Keratinocyte (primary cell): ENCODE results near the gene SARNP. TPM values are rescaled to one million over a fixed set of nuclear protein-coding genes. Genes with fewer than 3 reads are reported as not detected.

Source experiments
- DNase-seq: peaks from one replicate; pipeline ENCODE4 v3.0.0-alpha.2; 2011; ENCODE audit warnings: low read depth, missing footprints, low spot score
- FAIRE-seq: peaks from 2 replicates; lab custom pipeline; 2011; peaks lifted over from hg19 to GRCh38; lab: Jason Lieb, UNC
- H2AFZ ChIP-seq: 2 replicates; pipeline ENCODE4 v1.6.0; 2012; ENCODE audit warnings: low read length, control low read depth, inconsistent platforms; ENCODE audit not compliant: control insufficient read depth
- H3K27ac ChIP-seq: 2 replicates; pipeline ENCODE4 v1.5.1; 2011; ENCODE audit warnings: low read length; ENCODE audit not compliant: control insufficient read depth, insufficient read depth
- H3K27me3 ChIP-seq: 3 replicates; pipeline ENCODE4 v1.6.0; 2011; ENCODE audit warnings: low read length; ENCODE audit not compliant: control insufficient read depth, insufficient read depth; ENCODE audit errors: extremely low read depth
- H3K36me3 ChIP-seq, 2 experiments: 2 replicates in 1 of 2; 3 replicates in 1 of 2; pipeline ENCODE4 v1.5.1; 2011; ENCODE audit warnings: low read length in 2 of 2, mild to moderate bottlenecking in 1 of 2; ENCODE audit not compliant: control insufficient read depth in 2 of 2, insufficient read depth in 2 of 2; ENCODE audit errors: extremely low read depth in 1 of 2
- H3K4me1 ChIP-seq: 3 replicates; pipeline ENCODE4 v1.5.1; 2011; ENCODE audit warnings: low read length; ENCODE audit not compliant: control insufficient read depth, insufficient read depth; ENCODE audit errors: extremely low read depth
- H3K4me2 ChIP-seq: 3 replicates; pipeline ENCODE4 v1.6.0; 2011; ENCODE audit warnings: low read depth, low read length; ENCODE audit not compliant: control insufficient read depth, insufficient read depth; ENCODE audit errors: extremely low read depth
- H3K4me3 ChIP-seq, 3 experiments: fragments of 200-600 bp in 1 of 3; sonication (generic) in 1 of 3; 2 replicates in 2 of 3; 3 replicates in 1 of 3; pipeline ENCODE4 v1.5.1; 2011 to 2016; ENCODE audit warnings: low read length in 3 of 3, mild to moderate bottlenecking in 3 of 3, control low read depth in 2 of 3, inconsistent platforms in 1 of 3, low read depth in 1 of 3, mixed read lengths in 1 of 3, mixed run types in 1 of 3, moderate library complexity in 1 of 3; ENCODE audit not compliant: control insufficient read depth in 2 of 3, insufficient read depth in 2 of 3; ENCODE audit errors: extremely low read depth in 1 of 3
- H3K79me2 ChIP-seq: 2 replicates; pipeline ENCODE4 v1.6.0; 2012; ENCODE audit warnings: low read length; ENCODE audit not compliant: control insufficient read depth, insufficient read depth
- H3K9ac ChIP-seq: 3 replicates; pipeline ENCODE4 v1.6.0; 2011; ENCODE audit warnings: low read length; ENCODE audit not compliant: control insufficient read depth, insufficient read depth; ENCODE audit errors: extremely low read depth
- H3K9me1 ChIP-seq: 3 replicates; pipeline ENCODE4 v1.6.0; 2011; ENCODE audit warnings: low read length; ENCODE audit not compliant: control insufficient read depth, insufficient read depth; ENCODE audit errors: extremely low read depth
- H3K9me3 ChIP-seq: 2 replicates; pipeline ENCODE4 v1.5.1; 2012; ENCODE audit warnings: low read depth, low read length; ENCODE audit not compliant: control insufficient read depth
- H4K20me1 ChIP-seq: 3 replicates; pipeline ENCODE4 v1.6.0; 2011; ENCODE audit warnings: low read length; ENCODE audit not compliant: control insufficient read depth, insufficient read depth; ENCODE audit errors: extremely low read depth
- EZH2 ChIP-seq: IDR thresholded peaks from one replicate; pipeline ENCODE4 v1.6.1; 2012; ENCODE audit warnings: inconsistent platforms, mild to moderate bottlenecking, low read length, moderate library complexity
- dilution Hi-C: fragments of 300-500 bp; cut with MboI; formaldehyde crosslinking; loops from one replicate; pipeline ENCODE4 v1.7.0; 2020; ENCODE audit warnings: low sequenced_read_pairs; ENCODE audit not compliant: extremely low pct_ligation_motif_present
- polyA plus RNA-seq, 5 experiments: library from polyadenylated mRNA; depleted of rRNA in 3 of 5; stranded (reverse) in 3 of 5; stranded (forward) in 1 of 5; unstranded in 1 of 5; fragments of >200 nt; gene quantifications; 1 replicate in 1 of 5; 2 replicates in 3 of 5; 3 replicates in 1 of 5; pipeline versions ENCODE4 v1.2.1 to v1.2.3, GENCODE V29; 2011 to 2012; ENCODE audit warnings: missing spikeins in 2 of 5, low read depth in 1 of 5, low replicate concordance in 1 of 5
- TF ChIP-seq, protein P1 (sequence below), 3 experiments: IDR thresholded peaks in 1 of 3; conservative IDR thresholded peaks in 1 of 3; optimal IDR thresholded peaks in 1 of 3; 2 replicates in 2 of 3; 3 replicates in 1 of 3; pipeline versions ENCODE3 to v1.5.1; 2011; ENCODE audit warnings: low read length in 3 of 3, mild to moderate bottlenecking in 3 of 3, moderate library complexity in 2 of 3, control low read depth in 1 of 3, inconsistent platforms in 1 of 3; ENCODE audit not compliant: insufficient read depth in 2 of 3; ENCODE audit errors: extremely low read depth in 1 of 3

SARNP gene
- polyA plus RNA-seq, 1 donor (not counting 4 experiments of a cell fraction or from before 2014, with no cell fraction given) = 168 TPM

DNA sequence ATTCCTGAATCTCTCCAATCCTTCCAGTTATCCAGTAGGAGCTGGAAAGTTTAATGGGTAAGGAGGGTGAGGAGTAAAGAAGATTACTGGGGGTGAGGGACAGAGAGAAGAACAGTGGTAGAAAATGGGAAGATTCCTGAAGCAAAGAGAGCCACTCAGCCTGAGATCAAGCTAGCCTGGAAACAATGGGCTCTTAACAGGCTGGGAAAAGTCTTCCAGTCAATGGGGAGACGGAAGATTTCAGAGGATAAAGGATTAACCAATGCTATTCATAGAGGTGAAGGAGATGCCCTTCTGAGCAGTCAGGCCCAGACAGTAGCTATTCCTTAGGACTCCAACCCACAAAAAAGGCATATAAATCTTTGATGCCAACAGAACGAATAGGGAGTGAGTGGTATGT is 59.8 kb downstream of the SARNP start:
- no peak overlapping the region for H3K4me2 ChIP-seq
- H2AFZ ChIP-seq = no peak overlapping the region
- FAIRE-seq (no peak), DNase-seq (no peak)
- H3K4me1 ChIP-seq = no peaks in the 10 kb centered on the region
- no peak overlapping the region for H3K4me3 ChIP-seq
- H3K79me2 ChIP-seq = no peaks in the 10 kb centered on the region
- no peak overlapping the region for H3K9ac ChIP-seq
- no peaks in the 10 kb centered on the region for H3K27me3 ChIP-seq
- H3K27ac ChIP-seq = no peak overlapping the region
- H3K36me3 ChIP-seq = peaks cover 18 to 24% of the 10 kb centered on the region in 2 experiments
- no peak for TF ChIP-seq EZH2
- TF ChIP-seq, protein P1, sequence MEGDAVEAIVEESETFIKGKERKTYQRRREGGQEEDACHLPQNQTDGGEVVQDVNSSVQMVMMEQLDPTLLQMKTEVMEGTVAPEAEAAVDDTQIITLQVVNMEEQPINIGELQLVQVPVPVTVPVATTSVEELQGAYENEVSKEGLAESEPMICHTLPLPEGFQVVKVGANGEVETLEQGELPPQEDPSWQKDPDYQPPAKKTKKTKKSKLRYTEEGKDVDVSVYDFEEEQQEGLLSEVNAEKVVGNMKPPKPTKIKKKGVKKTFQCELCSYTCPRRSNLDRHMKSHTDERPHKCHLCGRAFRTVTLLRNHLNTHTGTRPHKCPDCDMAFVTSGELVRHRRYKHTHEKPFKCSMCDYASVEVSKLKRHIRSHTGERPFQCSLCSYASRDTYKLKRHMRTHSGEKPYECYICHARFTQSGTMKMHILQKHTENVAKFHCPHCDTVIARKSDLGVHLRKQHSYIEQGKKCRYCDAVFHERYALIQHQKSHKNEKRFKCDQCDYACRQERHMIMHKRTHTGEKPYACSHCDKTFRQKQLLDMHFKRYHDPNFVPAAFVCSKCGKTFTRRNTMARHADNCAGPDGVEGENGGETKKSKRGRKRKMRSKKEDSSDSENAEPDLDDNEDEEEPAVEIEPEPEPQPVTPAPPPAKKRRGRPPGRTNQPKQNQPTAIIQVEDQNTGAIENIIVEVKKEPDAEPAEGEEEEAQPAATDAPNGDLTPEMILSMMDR (optimal IDR thresholded peaks at IDR 0.05 in 1 of 3, IDR thresholded peaks at IDR 0.05 in 1 of 3, conservative IDR thresholded peaks at IDR 0.05 in 1 of 3; ENCODE audit: extremely low read depth in 1 of 3, insufficient read depth in 2 of 3, low read length in 3 of 3) = no peak
- H3K9me3 ChIP-seq = no peaks in the 10 kb centered on the region
- no peaks in the 10 kb centered on the region for H4K20me1 ChIP-seq
- no peaks in the 10 kb centered on the region for H3K9me1 ChIP-seq
- dilution Hi-C loops = no loop called here

DNA sequence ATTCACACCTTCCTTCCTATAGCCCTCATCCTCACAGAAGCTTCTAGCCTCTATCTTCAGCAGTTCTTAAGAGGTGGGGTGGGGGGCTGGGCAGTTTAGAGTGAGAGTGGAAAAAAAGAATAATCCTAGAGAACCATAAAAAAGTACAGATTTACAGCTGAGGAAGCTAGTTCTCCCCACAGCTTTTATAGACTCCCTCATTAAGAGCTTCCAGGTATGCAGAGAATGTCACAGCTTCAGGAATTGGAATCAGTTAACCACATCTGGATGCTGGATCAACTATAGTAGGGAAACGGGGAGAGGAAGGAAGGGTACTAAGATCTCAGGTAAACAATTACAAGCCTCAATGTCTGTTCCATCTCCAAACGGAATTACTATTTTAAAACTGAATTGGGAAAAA is 62.3 kb downstream of the SARNP start:
- H3K9me1 ChIP-seq = no peaks in the 10 kb centered on the region
- H4K20me1 ChIP-seq = no peaks in the 10 kb centered on the region
- H3K4me1 ChIP-seq = no peaks in the 10 kb centered on the region
- H3K4me3 ChIP-seq = no peak overlapping the region
- no peaks in the 10 kb centered on the region for H3K79me2 ChIP-seq
- dilution Hi-C loops = no loop called here
- DNase-seq (no peak), FAIRE-seq (no peak)
- H3K27ac ChIP-seq = no peak overlapping the region
- TF ChIP-seq, protein P1 (optimal IDR thresholded peaks at IDR 0.05 in 1 of 3, IDR thresholded peaks at IDR 0.05 in 1 of 3, conservative IDR thresholded peaks at IDR 0.05 in 1 of 3; ENCODE audit: extremely low read depth in 1 of 3, insufficient read depth in 2 of 3, low read length in 3 of 3) = no peak
- H3K9ac ChIP-seq = no peak overlapping the region
- peaks cover 20 to 34% of the 10 kb centered on the region in 2 experiments for H3K36me3 ChIP-seq
- no peaks in the 10 kb centered on the region for H3K27me3 ChIP-seq
- H3K4me2 ChIP-seq = no peak overlapping the region
- H3K9me3 ChIP-seq = no peaks in the 10 kb centered on the region
- no peak overlapping the region for H2AFZ ChIP-seq
